ENCODE measurements around the gene COPS8.

COPS8 gene

GRCh38 chr2:237140689-237141285 is 55.1 kb downstream of the COPS8 start:
- no peaks in the 10 kb centered on the region for H3K4me1 ChIP-seq (ENCODE audit: insufficient read depth, low read length, poor library complexity, severe bottlenecking)
- no peaks in the 10 kb centered on the region for H3F3A ChIP-seq (ENCODE audit: low read depth)
- 0 out of 2 replicates have a peak, but pooled peaks cover 3% of the 10 kb centered on the region for H3K9me3 ChIP-seq (ENCODE audit: insufficient read depth, low read depth, low read length)
- no peaks in the 10 kb centered on the region for H4K20me1 ChIP-seq (ENCODE audit: insufficient read depth, low read length, poor library complexity, severe bottlenecking)
- no peaks in the 10 kb centered on the region for H3K79me2 ChIP-seq (ENCODE audit: insufficient read depth, low read length)
- H3K9me2 ChIP-seq (replicated peaks; ENCODE audit: low read depth, low read length) = no peaks in the 10 kb centered on the region
- no peak overlapping the region for H3K4me2 ChIP-seq (ENCODE audit: low read depth, low read length, poor library complexity, severe bottlenecking)
- no peaks in the 10 kb centered on the region for H3K27me3 ChIP-seq (ENCODE audit: insufficient read depth, low read length, poor library complexity, severe bottlenecking)
- no peak overlapping the region for H3K9ac ChIP-seq (ENCODE audit: low read depth, low read length, poor library complexity, severe bottlenecking)
- no peak overlapping the region for H3K4me3 ChIP-seq (ENCODE audit: low read length, poor library complexity, severe bottlenecking)
- no peak overlapping the region for H2AFZ ChIP-seq (ENCODE audit: low read length)
- TF ChIP-seq CTCF (conservative IDR thresholded peaks at IDR 0.05; ENCODE audit: low read length) (no peak), EZH2phosphoT487 (IDR thresholded peaks at IDR 0.05; ENCODE audit: borderline replicate concordance) (no peak)
- H3K36me3 ChIP-seq (ENCODE audit: insufficient read depth, low read length) = no peaks in the 10 kb centered on the region

GRCh38 chr2:237141571-237142051 is 55.9 kb downstream of the COPS8 start:
- 0 out of 2 replicates have a peak, but pooled peaks cover 3% of the 10 kb centered on the region for H3K9me3 ChIP-seq (ENCODE audit: insufficient read depth, low read depth, low read length)
- H3K4me2 ChIP-seq (ENCODE audit: low read depth, low read length, poor library complexity, severe bottlenecking) = no peak overlapping the region
- no peak overlapping the region for H3K4me3 ChIP-seq (ENCODE audit: low read length, poor library complexity, severe bottlenecking)
- no peaks in the 10 kb centered on the region for H3K79me2 ChIP-seq (ENCODE audit: insufficient read depth, low read length)
- H2AFZ ChIP-seq (ENCODE audit: low read length) = no peak overlapping the region
- no peaks in the 10 kb centered on the region for H3K4me1 ChIP-seq (ENCODE audit: insufficient read depth, low read length, poor library complexity, severe bottlenecking)
- H3K9me2 ChIP-seq (replicated peaks; ENCODE audit: low read depth, low read length) = no peaks in the 10 kb centered on the region
- H3K27me3 ChIP-seq (ENCODE audit: insufficient read depth, low read length, poor library complexity, severe bottlenecking) = no peaks in the 10 kb centered on the region
- H3F3A ChIP-seq (ENCODE audit: low read depth) = no peaks in the 10 kb centered on the region
- H3K9ac ChIP-seq (ENCODE audit: low read depth, low read length, poor library complexity, severe bottlenecking) = no peak overlapping the region
- H3K36me3 ChIP-seq (ENCODE audit: insufficient read depth, low read length) = no peaks in the 10 kb centered on the region
- no peaks in the 10 kb centered on the region for H4K20me1 ChIP-seq (ENCODE audit: insufficient read depth, low read length, poor library complexity, severe bottlenecking)
- TF ChIP-seq CTCF (conservative IDR thresholded peaks at IDR 0.05; ENCODE audit: low read length) (no peak), EZH2phosphoT487 (IDR thresholded peaks at IDR 0.05; ENCODE audit: borderline replicate concordance) (no peak)

- H3K9ac ChIP-seq (ENCODE audit: low read depth, low read length, poor library complexity, severe bottlenecking) = no peak overlapping the region
- H3K9me3 ChIP-seq (ENCODE audit: insufficient read depth, low read depth, low read length) = peaks cover 15% of the 10 kb centered on the region; the same call in 1 of the 2 replicates
These were observed 57.4 kb downstream of the COPS8 start for GRCh38 chr2:237143118-237143517.

More at GRCh38 chr2:237143118-237143517, 57.4 kb downstream of the COPS8 start:
- H3K4me3 ChIP-seq (ENCODE audit: low read length, poor library complexity, severe bottlenecking) = no peak overlapping the region
- H4K20me1 ChIP-seq (ENCODE audit: insufficient read depth, low read length, poor library complexity, severe bottlenecking) = no peaks in the 10 kb centered on the region
- no peak overlapping the region for H2AFZ ChIP-seq (ENCODE audit: low read length)
- H3K36me3 ChIP-seq (ENCODE audit: insufficient read depth, low read length) = no peaks in the 10 kb centered on the region
- no peak overlapping the region for H3K4me2 ChIP-seq (ENCODE audit: low read depth, low read length, poor library complexity, severe bottlenecking)
- H3K9me2 ChIP-seq (replicated peaks; ENCODE audit: low read depth, low read length) = no peaks in the 10 kb centered on the region
- TF ChIP-seq CTCF (conservative IDR thresholded peaks at IDR 0.05; ENCODE audit: low read length) (no peak), EZH2phosphoT487 (IDR thresholded peaks at IDR 0.05; ENCODE audit: borderline replicate concordance) (no peak)
- no peaks in the 10 kb centered on the region for H3K79me2 ChIP-seq (ENCODE audit: insufficient read depth, low read length)
- H3F3A ChIP-seq (ENCODE audit: low read depth) = no peaks in the 10 kb centered on the region
- no peaks in the 10 kb centered on the region for H3K4me1 ChIP-seq (ENCODE audit: insufficient read depth, low read length, poor library complexity, severe bottlenecking)
- H3K27me3 ChIP-seq (ENCODE audit: insufficient read depth, low read length, poor library complexity, severe bottlenecking) = no peaks in the 10 kb centered on the region

Measured in Loucy (cell line).